ENCODE data around the gene ZNF333.

- TF ChIP-seq CTCF (IDR thresholded peaks at IDR 0.05; ENCODE audit: extremely low read depth in 1 of 2, insufficient read depth in 1 of 2, low read depth in 1 of 2, low read length in 2 of 2) (no peak), EZH2 (IDR thresholded peaks at IDR 0.05; ENCODE audit: borderline replicate concordance, low read depth, low read length, severe bottlenecking) (no peak), POLR2A (IDR thresholded peaks at IDR 0.05; ENCODE audit: low read depth, low read length) (no peak), MAX (IDR thresholded peaks at IDR 0.05; ENCODE audit: insufficient read depth, insufficient read length) (no peak)
Observed at GRCh38 chr19:14731200-14731599, 41.4 kb downstream of the ZNF333 start.
